SW 1271 (cell line): ENCODE data around the gene SFT2D2.
"Not testable (repeated sequence)": the region's sequence is repeated elsewhere in the genome, so short reads cannot be mapped to it uniquely, and the experiment has no call there.

Source experiments
- DNase-seq, 2 experiments: peaks; one replicate each; lab custom pipeline; 2025; lab: John Stamatoyannopoulos, UW

Gene SFT2D2

GRCh38 chr1:168225476-168226190 lies at the start of gene SFT2D2:
Gene SFT2D2, plus strand, starts transcription at chr1:168226004. Its CDS starts 76 bp downstream, at chr1:168226080.
- peak in 1 of 2 experiments; percentile 35 for DNase-seq

- DNase-seq: no peak
These were observed 47.6 kb upstream of the SFT2D2 start for GRCh38 chr1:168178227-168178637.

DNA sequence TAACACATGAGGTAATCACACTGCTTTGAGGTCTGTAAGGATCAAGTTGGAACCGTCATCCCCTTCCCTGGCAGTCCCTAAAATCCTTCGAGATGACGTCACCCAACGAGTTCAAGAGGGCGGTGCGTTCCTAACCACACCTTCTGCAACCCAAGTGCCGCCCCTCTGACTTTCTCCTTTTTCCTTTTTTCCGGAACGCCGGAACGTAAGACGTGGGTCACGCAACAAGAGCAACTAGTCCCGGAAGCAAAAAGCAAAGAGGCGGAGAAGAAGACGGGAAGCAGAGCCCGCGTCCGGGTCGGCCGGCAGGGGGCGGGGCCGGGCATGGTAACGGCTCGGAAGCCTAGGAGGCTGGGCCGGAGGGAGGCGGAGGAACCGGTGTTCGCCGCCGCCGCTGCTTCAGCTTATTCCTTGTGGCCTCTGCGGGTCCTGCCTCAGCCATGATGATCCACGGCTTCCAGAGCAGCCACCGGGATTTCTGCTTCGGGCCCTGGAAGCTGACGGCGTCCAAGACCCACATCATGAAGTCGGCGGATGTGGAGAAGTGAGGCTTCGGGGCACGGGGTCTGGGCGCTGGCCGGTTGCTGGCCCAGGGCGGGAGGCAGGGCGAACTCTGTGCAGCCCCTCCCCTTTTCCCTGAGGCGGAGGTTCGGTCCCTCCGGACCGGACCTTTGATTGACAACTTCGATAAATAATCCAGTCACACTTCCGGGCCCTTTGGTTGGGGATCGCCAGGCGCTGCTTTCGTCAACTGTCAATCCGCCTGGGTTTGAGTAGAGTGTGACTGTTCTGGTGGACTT lies 47.0 kb upstream of the SFT2D2 start, which contains the start of gene TIPRL:
TSS of gene TIPRL (plus strand) at position 325 of the 800 bp plus-strand sequence. CDS start at position 441, 116 bp downstream.
- peak; percentile 89 to 94 for DNase-seq

DNA sequence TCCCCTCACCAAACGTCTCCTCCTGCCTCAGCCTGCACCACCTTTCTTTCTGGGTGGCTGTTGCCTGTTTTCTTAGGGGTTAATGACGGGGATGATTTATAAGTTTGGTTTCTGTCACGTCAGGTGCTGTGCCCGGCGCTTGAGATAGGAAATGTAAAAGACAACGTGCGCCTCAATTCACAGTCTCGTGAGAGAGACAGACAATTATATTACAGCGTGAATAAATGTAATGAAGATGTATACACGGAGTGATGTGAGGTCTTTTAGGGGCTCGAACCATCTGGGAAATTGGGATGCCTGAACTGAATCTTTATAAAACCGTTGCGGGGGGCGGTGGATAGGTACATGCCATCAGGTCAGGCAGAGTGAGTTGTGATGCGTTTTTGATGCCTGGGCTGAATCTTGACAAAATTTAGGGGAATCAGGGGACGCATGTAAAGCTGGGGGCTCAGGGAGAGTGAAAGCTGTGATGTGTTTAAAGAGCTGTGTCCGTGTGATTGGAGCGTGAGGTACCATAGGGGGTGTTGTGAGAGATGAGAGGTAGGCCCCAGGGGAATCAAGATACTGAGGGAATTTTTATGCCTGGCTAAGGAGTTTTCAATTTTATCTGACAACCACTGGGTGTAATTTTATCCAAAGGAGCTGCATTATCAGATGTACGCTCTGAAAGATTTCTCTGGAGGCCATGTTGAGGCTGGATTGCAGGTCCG lies 46.2 kb upstream of the SFT2D2 start:
- no peak for DNase-seq

- DNase-seq: no peak
These were observed 45.7 kb upstream of the SFT2D2 start for GRCh38 chr1:168180148-168180524.

GRCh38 chr1:168181063-168181720 lies 44.6 kb upstream of the SFT2D2 start:
- DNase-seq: not testable (repeated sequence)

DNA sequence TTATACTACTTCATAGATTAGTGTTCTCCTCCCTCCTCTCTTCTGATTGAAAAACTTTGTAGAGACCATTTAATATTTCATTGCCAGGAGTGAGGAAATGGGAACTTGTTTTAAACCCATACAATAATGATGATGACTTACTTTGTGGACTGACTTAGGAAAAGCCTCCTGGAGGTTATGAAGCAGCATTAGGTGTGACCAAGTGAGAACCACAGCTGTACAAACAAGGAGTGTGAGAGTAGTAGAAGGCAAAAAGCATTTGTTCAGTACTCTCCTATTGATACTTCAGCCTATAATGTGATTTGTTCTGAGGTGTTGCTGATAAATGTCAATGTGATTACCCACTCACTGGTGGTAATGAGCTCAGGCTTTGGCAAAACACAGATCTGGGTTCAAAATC lies 38.6 kb upstream of the SFT2D2 start:
- no peak for DNase-seq

DNA sequence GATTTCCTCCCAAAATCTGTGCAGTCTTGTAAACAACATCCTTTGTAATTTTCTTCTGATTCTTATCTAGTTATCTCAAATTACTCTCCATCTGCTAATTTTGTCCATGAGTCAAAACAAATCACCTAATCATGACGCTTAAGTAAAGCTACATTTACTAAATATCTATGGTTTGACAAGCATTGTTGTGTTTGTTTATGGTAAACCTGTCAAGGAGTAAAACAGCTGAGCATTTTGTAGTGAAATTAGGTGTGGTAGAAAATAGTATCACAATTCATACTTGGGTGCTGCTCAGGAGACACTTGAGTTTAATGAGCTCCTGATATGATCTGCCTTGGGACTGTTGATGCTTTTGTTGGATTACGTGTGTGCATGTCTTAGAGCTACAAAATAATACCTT lies 35.4 kb upstream of the SFT2D2 start:
- no peak for DNase-seq

DNA sequence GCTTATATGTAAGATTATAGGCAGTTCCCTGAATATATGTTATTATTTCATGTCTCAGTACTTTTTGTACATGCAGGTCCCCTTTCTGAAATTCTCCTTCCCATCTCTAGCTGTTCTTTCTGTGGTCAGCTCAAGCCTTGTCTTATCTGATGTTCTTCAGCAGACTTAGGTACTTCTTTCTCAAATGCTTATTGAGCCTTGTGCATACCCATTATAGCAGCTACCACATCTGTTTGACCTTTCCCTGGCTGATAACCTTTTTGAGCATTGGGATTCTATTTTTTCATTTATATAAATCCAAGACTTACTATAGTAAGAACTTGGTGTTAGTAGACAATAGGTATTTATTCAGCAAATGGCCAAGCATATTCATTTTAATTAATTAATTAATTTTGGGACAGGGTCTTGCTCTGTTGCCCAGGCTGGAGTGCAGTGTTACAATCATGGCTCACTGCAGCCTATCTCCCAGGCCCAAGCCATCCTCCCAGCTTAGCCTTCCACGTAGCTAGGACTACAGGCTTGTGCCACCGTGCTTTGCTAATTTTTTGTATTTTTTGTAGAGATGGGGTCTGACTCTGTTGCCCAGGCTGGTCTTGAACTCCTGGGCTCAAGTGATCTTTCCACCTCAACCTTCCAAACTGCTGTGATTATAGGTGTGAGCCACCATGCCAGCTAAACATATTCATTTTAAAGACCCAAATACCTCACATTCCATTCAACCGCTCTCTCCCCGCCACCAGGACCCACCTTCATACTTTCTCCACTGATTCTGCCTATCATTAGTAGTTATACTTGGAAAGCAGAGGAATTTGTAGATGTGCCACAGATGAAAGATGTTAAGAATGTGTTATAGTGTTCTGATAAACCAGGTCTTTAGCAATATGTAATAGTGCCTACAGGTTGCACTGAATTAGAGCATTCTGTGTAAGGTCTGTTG lies 30.3 kb upstream of the SFT2D2 start:
- no peak for DNase-seq

DNA sequence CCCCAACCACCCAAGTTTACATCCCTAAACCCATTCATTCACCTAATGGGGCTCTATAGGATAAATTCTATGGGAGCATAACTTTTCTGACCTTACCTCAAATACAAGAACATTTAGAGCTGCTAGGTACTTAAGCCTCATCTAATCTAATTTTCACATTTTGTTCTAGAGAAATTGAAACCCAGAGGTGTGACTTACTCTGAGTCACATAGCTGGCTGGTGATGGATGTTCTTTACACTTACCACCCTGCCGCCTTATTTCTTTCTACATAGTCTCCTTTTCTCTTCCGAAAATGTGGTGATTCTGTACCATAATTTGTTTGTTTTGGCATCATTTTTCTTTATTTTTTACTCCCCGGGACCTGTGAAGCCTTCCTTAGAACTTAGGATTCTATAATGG lies 26.7 kb upstream of the SFT2D2 start:
- DNase-seq: no peak

- no peak for DNase-seq
These were observed 22.7 kb upstream of the SFT2D2 start for GRCh38 chr1:168202941-168203654.

- no peak for DNase-seq
These were observed 19.7 kb upstream of the SFT2D2 start for GRCh38 chr1:168206111-168206510.

- not testable (repeated sequence) for DNase-seq
These were observed 18.1 kb upstream of the SFT2D2 start for GRCh38 chr1:168207673-168208072.

DNA sequence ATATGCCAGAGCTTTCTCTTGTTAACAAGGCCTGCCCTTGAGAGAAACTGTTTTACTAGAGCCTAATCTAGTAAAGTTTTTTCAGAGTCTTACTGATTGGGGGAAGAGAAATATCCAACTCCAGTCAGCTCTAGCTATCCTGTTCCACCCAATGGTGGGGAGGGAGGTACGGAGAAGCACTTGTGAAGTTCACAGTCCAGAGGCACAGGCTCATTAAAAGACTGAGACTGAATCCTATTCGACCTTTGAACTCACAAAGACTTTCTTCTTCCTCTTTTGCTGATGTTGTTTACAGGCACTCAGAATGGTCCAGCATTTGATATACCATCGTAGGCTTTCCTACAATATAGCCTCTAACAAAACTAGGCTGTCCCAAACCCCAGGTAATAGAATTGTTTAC lies 15.5 kb upstream of the SFT2D2 start:
- DNase-seq: no peak

- DNase-seq: no peak
These were observed 12.5 kb upstream of the SFT2D2 start for GRCh38 chr1:168213349-168213748.

DNA sequence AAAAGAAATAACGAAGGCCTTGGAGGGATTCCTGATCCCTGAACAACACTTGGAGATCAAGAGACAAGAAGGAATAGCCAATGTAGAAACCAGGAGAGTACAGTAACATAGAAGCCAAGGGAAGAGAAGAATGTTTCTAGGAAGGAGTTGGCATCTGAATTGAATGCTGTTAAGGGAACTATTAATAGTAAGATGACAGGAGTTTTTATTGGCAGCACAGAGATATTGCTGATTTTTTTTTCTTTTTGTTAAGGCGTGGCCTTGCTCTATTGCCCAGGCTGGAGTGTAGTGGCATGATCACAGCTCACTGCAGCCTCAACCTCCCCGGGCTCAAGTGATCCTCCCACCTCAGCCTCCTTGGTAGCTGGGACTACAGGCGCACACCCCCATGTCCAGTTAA lies 9.6 kb upstream of the SFT2D2 start:
- DNase-seq: no peak

GRCh38 chr1:168217664-168218063 lies 8.1 kb upstream of the SFT2D2 start:
- no peak for DNase-seq

- DNase-seq: no peak
These were observed 7.1 kb upstream of the SFT2D2 start for GRCh38 chr1:168218658-168219057.

DNA sequence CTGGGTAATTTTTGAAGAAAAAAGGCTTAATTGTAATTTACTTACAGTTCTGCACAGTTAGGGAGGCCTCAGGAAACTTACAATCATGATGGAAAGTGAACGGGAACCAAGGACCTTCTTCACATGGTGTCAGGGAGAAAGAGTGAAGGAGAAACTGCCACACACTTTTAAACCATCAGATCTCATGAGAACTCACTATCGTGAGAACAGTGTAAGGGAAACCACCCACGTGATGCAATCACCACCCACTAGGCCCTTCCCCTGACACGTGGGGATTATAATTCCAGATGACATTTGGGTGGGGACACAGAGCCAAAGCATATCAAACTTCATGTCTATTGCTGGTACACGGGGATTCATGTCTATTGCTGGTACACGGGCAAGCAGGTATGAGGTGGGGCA lies 5.3 kb upstream of the SFT2D2 start:
- DNase-seq: no peak

DNA sequence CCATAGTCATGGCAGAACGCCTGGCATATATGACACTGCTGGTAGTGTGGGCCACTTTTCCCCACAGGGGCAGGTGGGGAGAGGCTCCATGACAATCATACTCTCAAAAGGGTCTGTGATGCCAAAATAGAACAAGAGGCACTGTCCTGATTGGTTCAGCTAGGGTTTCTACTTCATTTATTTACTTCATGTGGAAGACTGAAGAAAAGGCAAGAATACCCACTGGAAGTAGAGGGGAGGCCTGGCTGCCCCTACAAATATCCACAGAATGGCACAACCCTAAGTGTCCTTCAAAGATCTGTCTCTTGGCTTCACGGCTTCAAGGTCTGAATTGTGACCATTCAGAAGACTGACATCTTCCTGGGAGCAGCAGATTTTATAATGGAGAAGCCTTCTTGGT lies 4.5 kb upstream of the SFT2D2 start:
- DNase-seq: no peak
